ENCODE data around the gene DNAAF3. TPM values are rescaled to one million over a fixed set of nuclear protein-coding genes. Genes with fewer than 3 reads are reported as not detected.

Gene DNAAF3
- total RNA-seq, 1 donor = 0.72 TPM

DNA sequence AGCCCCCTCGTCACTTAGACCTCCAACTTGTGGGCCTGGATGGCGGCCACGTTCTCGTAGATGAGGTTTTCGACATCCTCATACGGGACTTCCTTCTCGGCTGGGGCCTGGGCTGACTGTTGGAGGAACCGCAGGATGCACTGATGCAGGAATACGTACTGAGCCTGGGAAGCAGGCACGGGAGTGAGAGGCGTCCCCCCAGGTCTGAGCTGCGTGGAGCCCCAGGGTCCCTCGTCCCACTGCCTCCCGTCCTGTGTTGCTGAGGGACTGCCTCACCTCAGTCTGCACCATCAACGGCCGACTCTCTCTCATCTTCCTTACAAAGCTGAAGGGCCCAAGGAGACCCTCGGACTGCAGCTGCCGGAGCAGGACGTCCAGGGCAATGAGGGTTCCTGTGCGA is 15.3 kb upstream of the DNAAF3 start:
- H3K36me3 ChIP-seq (ENCODE audit: insufficient read depth, low read length) = no peaks in the 10 kb centered on the region
- H3K79me2 ChIP-seq (ENCODE audit: insufficient read depth, low read length) = no peaks in the 10 kb centered on the region
- H3K4me2 ChIP-seq (ENCODE audit: insufficient read depth, low read length) = no peak overlapping the region
- H2AFZ ChIP-seq (ENCODE audit: low read length) = no peak overlapping the region
- DNase-seq (ENCODE audit: insufficient read length, low spot score, missing footprints) = no peak
- H3K27ac ChIP-seq (ENCODE audit: low read depth, low read length) = no peak overlapping the region
- H4K20me1 ChIP-seq (ENCODE audit: insufficient read depth, low read length) = no peaks in the 10 kb centered on the region
- H3K27me3 ChIP-seq (ENCODE audit: insufficient read depth, low read length) = peaks cover 30% of the 10 kb centered on the region
- TF ChIP-seq, protein P1, sequence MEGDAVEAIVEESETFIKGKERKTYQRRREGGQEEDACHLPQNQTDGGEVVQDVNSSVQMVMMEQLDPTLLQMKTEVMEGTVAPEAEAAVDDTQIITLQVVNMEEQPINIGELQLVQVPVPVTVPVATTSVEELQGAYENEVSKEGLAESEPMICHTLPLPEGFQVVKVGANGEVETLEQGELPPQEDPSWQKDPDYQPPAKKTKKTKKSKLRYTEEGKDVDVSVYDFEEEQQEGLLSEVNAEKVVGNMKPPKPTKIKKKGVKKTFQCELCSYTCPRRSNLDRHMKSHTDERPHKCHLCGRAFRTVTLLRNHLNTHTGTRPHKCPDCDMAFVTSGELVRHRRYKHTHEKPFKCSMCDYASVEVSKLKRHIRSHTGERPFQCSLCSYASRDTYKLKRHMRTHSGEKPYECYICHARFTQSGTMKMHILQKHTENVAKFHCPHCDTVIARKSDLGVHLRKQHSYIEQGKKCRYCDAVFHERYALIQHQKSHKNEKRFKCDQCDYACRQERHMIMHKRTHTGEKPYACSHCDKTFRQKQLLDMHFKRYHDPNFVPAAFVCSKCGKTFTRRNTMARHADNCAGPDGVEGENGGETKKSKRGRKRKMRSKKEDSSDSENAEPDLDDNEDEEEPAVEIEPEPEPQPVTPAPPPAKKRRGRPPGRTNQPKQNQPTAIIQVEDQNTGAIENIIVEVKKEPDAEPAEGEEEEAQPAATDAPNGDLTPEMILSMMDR (IDR thresholded peaks at IDR 0.05; ENCODE audit: extremely low read depth, low read depth, low read length) = no peak
- H3K4me1 ChIP-seq (ENCODE audit: insufficient read depth, low read length) = peaks cover 8% of the 10 kb centered on the region
- H3K4me3 ChIP-seq (ENCODE audit: insufficient read depth, low read length) = no peak overlapping the region
- H3K9me3 ChIP-seq (ENCODE audit: low read depth, low read length) = no peaks in the 10 kb centered on the region

- H3K27ac ChIP-seq (ENCODE audit: low read depth, low read length) = no peak within 1 kb of the TSS
- peak within 1 kb of the TSS; percentile 73 for H3K4me2 ChIP-seq (ENCODE audit: insufficient read depth, low read length)
- H3K4me1 ChIP-seq (ENCODE audit: insufficient read depth, low read length) = peaks cover 8% of the 10 kb centered on the region
- peak within 1 kb of the TSS; percentile 67 for H3K4me3 ChIP-seq (ENCODE audit: insufficient read depth, low read length)
- no peaks in the 10 kb centered on the region for H3K79me2 ChIP-seq (ENCODE audit: insufficient read depth, low read length)
- peak; percentile 96 for DNase-seq (ENCODE audit: insufficient read length, low spot score, missing footprints)
- H3K9me3 ChIP-seq (ENCODE audit: low read depth, low read length) = no peaks in the 10 kb centered on the region
- TF ChIP-seq, protein P1 (IDR thresholded peaks at IDR 0.05; ENCODE audit: extremely low read depth, low read depth, low read length) = no peak
- H3K36me3 ChIP-seq (ENCODE audit: insufficient read depth, low read length) = no peaks in the 10 kb centered on the region
- peak within 1 kb of the TSS; percentile 82 for H2AFZ ChIP-seq (ENCODE audit: low read length)
- H4K20me1 ChIP-seq (ENCODE audit: insufficient read depth, low read length) = peaks cover 2% of the 10 kb centered on the region
- peaks cover 30% of the 10 kb centered on the region for H3K27me3 ChIP-seq (ENCODE audit: insufficient read depth, low read length)
These were observed 13.4 kb upstream of the DNAAF3 start, which contains the start of gene SYT5 for GRCh38 chr19:55179606-55180484. TSS of gene SYT5 (minus strand) at chr19:55180289. CDS start at chr19:55179041, 1,248 bp downstream.

GRCh38 chr19:55178781-55179599 is 12.6 kb upstream of the DNAAF3 start:
- no peak overlapping the region for H3K27ac ChIP-seq (ENCODE audit: low read depth, low read length)
- no peaks in the 10 kb centered on the region for H3K79me2 ChIP-seq (ENCODE audit: insufficient read depth, low read length)
- DNase-seq (ENCODE audit: insufficient read length, low spot score, missing footprints) = peak; percentile 98
- peaks cover 8% of the 10 kb centered on the region for H3K4me1 ChIP-seq (ENCODE audit: insufficient read depth, low read length)
- H3K27me3 ChIP-seq (ENCODE audit: insufficient read depth, low read length) = peaks cover 30% of the 10 kb centered on the region
- H2AFZ ChIP-seq (ENCODE audit: low read length) = peak overlapping the region; percentile 82
- H3K9me3 ChIP-seq (ENCODE audit: low read depth, low read length) = no peaks in the 10 kb centered on the region
- H3K4me2 ChIP-seq (ENCODE audit: insufficient read depth, low read length) = peak overlapping the region; percentile 73
- TF ChIP-seq, protein P1 (IDR thresholded peaks at IDR 0.05; ENCODE audit: extremely low read depth, low read depth, low read length) = no peak
- peak overlapping the region; percentile 67 for H3K4me3 ChIP-seq (ENCODE audit: insufficient read depth, low read length)
- no peaks in the 10 kb centered on the region for H3K36me3 ChIP-seq (ENCODE audit: insufficient read depth, low read length)
- peaks cover 2% of the 10 kb centered on the region for H4K20me1 ChIP-seq (ENCODE audit: insufficient read depth, low read length)
